ENCODE results near the gene TTC34. TPM values are rescaled to one million over a fixed set of nuclear protein-coding genes. Genes with fewer than 3 reads are reported as not detected.

Gene TTC34
- total and polyA plus RNA-seq, 9 of the 15 experiments (the other 6 are each of a cell fraction or from before 2014, with no cell fraction given): 0.03 to 0.38 (median 0.05) TPM; not detected in 2

DNA sequence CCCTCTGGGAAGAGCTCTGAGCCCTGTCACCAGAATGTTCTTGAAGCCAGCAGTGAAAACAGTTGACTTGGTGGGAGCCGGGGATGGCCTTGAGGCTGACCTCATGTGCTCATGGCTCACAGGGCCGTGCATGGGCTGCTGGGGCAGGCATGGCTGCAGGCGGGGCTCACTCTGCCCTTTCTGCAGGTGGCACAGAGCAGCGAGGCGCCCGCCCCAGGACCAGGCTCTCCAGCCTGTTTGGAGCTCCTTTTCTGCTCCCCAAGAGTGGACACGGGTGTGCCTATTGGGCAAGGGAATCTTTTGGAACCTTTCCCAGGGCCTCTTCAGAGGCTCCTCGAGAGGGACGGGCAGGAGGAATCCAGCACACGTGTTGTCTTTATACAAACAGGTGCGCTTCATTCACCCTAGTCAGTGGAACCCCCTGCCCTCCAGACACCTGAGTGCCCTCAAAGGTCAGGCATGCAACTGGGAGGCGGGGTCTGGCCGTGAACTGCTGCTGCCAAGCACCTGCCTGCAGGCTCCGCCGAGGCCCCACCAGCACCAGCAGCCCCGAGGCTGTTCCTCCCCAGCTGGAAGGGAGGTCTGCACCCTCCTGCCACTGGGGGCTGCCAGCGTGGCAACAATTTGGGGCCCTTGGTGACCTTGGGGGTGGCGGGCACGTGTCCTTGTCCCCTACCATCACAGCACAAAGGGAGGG, 2.6 kb upstream of the TTC34 start:
- peaks cover 0 to 34% of the 10 kb centered on the region in 2 experiments; a peak in 1 of 5 replicates for H3K4me1 ChIP-seq (replicated peaks in 1 of 2; ENCODE audit: control insufficient read depth in 2 of 2, insufficient read depth in 2 of 2, low read length in 2 of 2)
- H3K27ac ChIP-seq (ENCODE audit: extremely low read depth, low read depth, low read length): no peak overlapping the region
- no peak for FAIRE-seq
- 2% methylated on average over 15 of the region's 19 CpGs for WGBS (ENCODE audit: insufficient coverage, low coverage, missing lambda C conversion rate)
- H3K4me3 ChIP-seq: no peak overlapping the region
- BruUV-seq (replicated peaks): no TSS peak
- POLR2A ChIA-PET: interaction anchor here (0.6 kb wide), 1 partner anchor 71 kb away, joined by 3 read pairs; no protein-coding TSS in a partner anchor
- in situ Hi-C loops (cut with MboI) (no loop called here), intact Hi-C loops (cut with micrococcal nuclease) (no loop called here)
- no peak for TF ChIP-seq MED1 (CRISPR knock-in tag; IDR thresholded peaks at IDR 0.05; ENCODE audit: borderline replicate concordance)
- TF ChIP-seq ZNF586 (CRISPR knock-in tag; conservative IDR thresholded peaks at IDR 0.05): no peak
- TF ChIP-seq ZNF717 (CRISPR knock-in tag; IDR thresholded peaks at IDR 0.05): no peak
- no peaks in the 10 kb centered on the region for H3K79me2 ChIP-seq (ENCODE audit: control insufficient read depth, insufficient read depth, low read length)
- H3K4me2 ChIP-seq (ENCODE audit: insufficient read depth, low read length): no peak overlapping the region
- no peaks in the 10 kb centered on the region for H3K9me1 ChIP-seq (ENCODE audit: control insufficient read depth, insufficient read depth, low read length)
- no peak for ATAC-seq
- H4K20me1 ChIP-seq (replicated peaks; ENCODE audit: control insufficient read depth, insufficient read depth, low read length): no peaks in the 10 kb centered on the region; the same call in 1 of the 2 replicates
- CTCF ChIA-PET (ENCODE audit: low intra/inter-chr PET ratio): no interaction called here
- H3K9me3 ChIP-seq (replicated peaks; ENCODE audit: control insufficient read depth, insufficient read depth, low read depth, low read length): no peaks in the 10 kb centered on the region
- H3K36me3 ChIP-seq (ENCODE audit: control insufficient read depth, insufficient read depth, low read length): no peaks in the 10 kb centered on the region
- H3K9ac ChIP-seq (ENCODE audit: insufficient read depth in 1 of 2, low read depth in 2 of 2, low read length in 2 of 2): no peak overlapping the region
- DNase-seq (ENCODE audit: extremely low read depth in 1 of 4, low spot score in 3 of 4): no peak
- H3K27me3 ChIP-seq (ENCODE audit: control insufficient read depth in 2 of 2, insufficient read depth in 2 of 2, low read length in 2 of 2): peaks cover 0 to 43% of the 10 kb centered on the region in 2 experiments; a peak in 3 of 5 replicates
- no peak overlapping the region for H2AFZ ChIP-seq (ENCODE audit: low read depth, low read length)

DNA sequence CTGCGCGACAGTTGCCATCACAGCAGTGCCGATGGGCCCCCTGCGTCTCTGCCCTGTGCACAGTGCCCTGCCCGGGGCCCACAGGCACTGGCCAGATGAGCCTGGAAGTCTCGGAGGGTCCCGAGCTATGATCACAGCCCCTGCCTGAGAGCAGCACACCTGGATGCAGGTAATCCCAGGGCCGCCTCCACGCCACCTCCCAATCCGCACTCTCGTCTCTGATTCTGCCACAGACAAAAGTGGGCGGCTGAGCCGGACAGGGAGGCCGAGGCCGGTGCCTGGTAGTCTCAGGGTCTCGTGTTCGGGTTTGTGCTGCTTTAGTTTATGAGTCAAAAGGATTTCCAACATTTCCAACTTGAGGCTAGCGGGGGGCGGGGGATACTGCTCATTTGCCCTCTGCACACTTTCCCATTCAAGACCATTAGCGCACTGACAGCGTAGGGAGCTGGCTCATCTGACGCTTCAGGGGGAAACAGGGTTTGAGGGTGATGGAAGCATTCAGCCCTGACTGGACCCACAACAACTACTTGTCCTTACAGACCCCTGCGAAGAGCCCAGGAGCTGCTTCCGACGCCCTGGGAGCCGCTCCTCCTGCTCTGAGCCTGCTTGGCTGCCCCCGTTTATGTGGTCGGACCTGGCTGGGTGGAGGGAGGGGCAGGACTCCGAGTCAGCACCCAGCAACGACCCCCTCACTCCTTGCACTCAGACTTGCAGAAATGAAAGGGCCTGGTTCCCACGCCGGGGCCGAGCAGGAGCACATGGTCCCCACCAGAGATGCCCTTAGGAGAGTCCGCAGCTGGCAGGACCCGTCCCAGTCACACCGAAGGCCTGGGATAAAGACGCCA, 1.8 kb upstream of the TTC34 start:
- CTCF ChIA-PET (ENCODE audit: low intra/inter-chr PET ratio): no interaction called here
- Histone ChIP-seq H3K27me3 (ENCODE audit: control insufficient read depth in 2 of 2, insufficient read depth in 2 of 2, low read length in 2 of 2) (peaks cover 0 to 42% of the 10 kb centered on the region in 2 experiments; a peak in 3 of 5 replicates), H3K4me2 (ENCODE audit: insufficient read depth, low read length) (no peak overlapping the region), H3K4me1 (replicated peaks in 1 of 2; ENCODE audit: control insufficient read depth in 2 of 2, insufficient read depth in 2 of 2, low read length in 2 of 2) (peaks cover 0 to 34% of the 10 kb centered on the region in 2 experiments; a peak in 1 of 5 replicates), H3K9me1 (ENCODE audit: control insufficient read depth, insufficient read depth, low read length) (no peaks in the 10 kb centered on the region), H3K27ac (ENCODE audit: extremely low read depth, low read depth, low read length) (no peak overlapping the region), H3K79me2 (ENCODE audit: control insufficient read depth, insufficient read depth, low read length) (no peaks in the 10 kb centered on the region), H3K36me3 (ENCODE audit: control insufficient read depth, insufficient read depth, low read length) (no peaks in the 10 kb centered on the region), H4K20me1 (replicated peaks; ENCODE audit: control insufficient read depth, insufficient read depth, low read length) (no peaks in the 10 kb centered on the region; the same call in 1 of the 2 replicates), H3K4me3 (no peak overlapping the region), H3K9me3 (replicated peaks; ENCODE audit: control insufficient read depth, insufficient read depth, low read depth, low read length) (no peaks in the 10 kb centered on the region), H3K9ac (ENCODE audit: insufficient read depth in 1 of 2, low read depth in 2 of 2, low read length in 2 of 2) (no peak overlapping the region), H2AFZ (ENCODE audit: low read depth, low read length) (no peak overlapping the region)
- POLR2A ChIA-PET: no interaction called here
- ATAC-seq (no peak), DNase-seq (ENCODE audit: extremely low read depth in 1 of 4, low spot score in 3 of 4) (no peak), FAIRE-seq (no peak)
- intact Hi-C loops (cut with micrococcal nuclease) (no loop called here), in situ Hi-C loops (cut with MboI) (no loop called here)
- BruUV-seq (replicated peaks): no TSS peak
- 2% methylated on average over 34 of the region's 37 CpGs for WGBS (ENCODE audit: insufficient coverage, low coverage, missing lambda C conversion rate)
- no peak for TF ChIP-seq ZNF184 (CRISPR knock-in tag; IDR thresholded peaks at IDR 0.05)
- TF ChIP-seq MTA2 (IDR thresholded peaks at IDR 0.05; ENCODE audit: low read depth): no peak
- TF ChIP-seq ERF (CRISPR knock-in tag; IDR thresholded peaks at IDR 0.05): no peak
- no peak for TF ChIP-seq PRMT5 (CRISPR knock-in tag; IDR thresholded peaks at IDR 0.05)
- TF ChIP-seq NBN (IDR thresholded peaks at IDR 0.05; ENCODE audit: low read depth): no peak
- no peak for TF ChIP-seq ZNF764 (CRISPR knock-in tag; IDR thresholded peaks at IDR 0.05; ENCODE audit: low read depth)
- TF ChIP-seq POLR2AphosphoS5 (IDR thresholded peaks at IDR 0.05; ENCODE audit: control insufficient read depth, insufficient read depth, low read depth, low read length): no peak
- no peak for TF ChIP-seq ZNF212 (CRISPR knock-in tag; IDR thresholded peaks at IDR 0.05)
- TF ChIP-seq ZNF780A (CRISPR knock-in tag; IDR thresholded peaks at IDR 0.05): no peak
- no peak for TF ChIP-seq RFX5 (IDR thresholded peaks at IDR 0.05; ENCODE audit: low read depth, low read length)
- no peak for TF ChIP-seq ZNF445 (CRISPR knock-in tag; IDR thresholded peaks at IDR 0.05; ENCODE audit: low read depth)
- no peak for TF ChIP-seq ZSCAN32 (CRISPR knock-in tag; IDR thresholded peaks at IDR 0.05)
- no peak for TF ChIP-seq ZNF586 (CRISPR knock-in tag; conservative IDR thresholded peaks at IDR 0.05)
- TF ChIP-seq TEAD4 (IDR thresholded peaks at IDR 0.05; ENCODE audit: low read length): no peak
- no peak for TF ChIP-seq TEAD4 (CRISPR knock-in tag; IDR thresholded peaks at IDR 0.05; ENCODE audit: borderline replicate concordance)
